HFFc6 (cell line): ENCODE measurements around the gene DYNC1I1. TPM values are rescaled to one million over a fixed set of nuclear protein-coding genes. Genes with fewer than 3 reads are reported as not detected.

Experiments
- DNase-seq: peaks from one replicate; pipeline ENCODE4 v3.0.0-alpha.2; 2018
- H3K27ac Mint-ChIP-seq: 2 replicates; pipeline ENCODE4 v1.8.0; 2020; ENCODE audit warnings: mild to moderate bottlenecking, mixed read lengths
- H3K27me3 Mint-ChIP-seq: 2 replicates; pipeline ENCODE4 v1.8.0; 2021; ENCODE audit warnings: mild to moderate bottlenecking, moderate library complexity, mixed read lengths; ENCODE audit not compliant: insufficient read depth
- H3K36me3 Mint-ChIP-seq: 2 replicates; pipeline ENCODE4 v1.8.0; 2021; ENCODE audit warnings: low read depth, mixed read lengths
- H3K4me1 Mint-ChIP-seq: 2 replicates; pipeline ENCODE4 v1.8.0; 2020; ENCODE audit warnings: low read depth, mixed read lengths
- H3K4me3 Mint-ChIP-seq: 2 replicates; pipeline ENCODE4 v1.8.0; 2020; ENCODE audit warnings: mild to moderate bottlenecking, moderate library complexity, mixed read lengths
- H3K9me3 Mint-ChIP-seq: 2 replicates; pipeline ENCODE4 v1.8.0; 2020; ENCODE audit warnings: mild to moderate bottlenecking, mixed read lengths
- total RNA-seq, 6 experiments: library from RNA; stranded (reverse); fragmentation: NEBNext Ultra II Directional; extraction: Animal tissue kit (Norgen Biotek cat#: 25700); gene quantifications; 2 replicates in 1 of 6; 3 replicates in 5 of 6; pipeline ENCODE4 v1.2.3, GENCODE V29; 2021
- TF ChIP-seq, protein P1 (sequence below): fragments of 200-600 bp; sonication (generic); IDR thresholded peaks from 2 replicates; pipeline ENCODE4 v1.5.0; 2021; ENCODE audit warnings: antibody characterized with exemption, mild to moderate bottlenecking

Gene DYNC1I1
- total RNA-seq, 6 experiments from 2014 or later = 0.08 to 0.34 (median 0.14) TPM; not detected in 1

DNA sequence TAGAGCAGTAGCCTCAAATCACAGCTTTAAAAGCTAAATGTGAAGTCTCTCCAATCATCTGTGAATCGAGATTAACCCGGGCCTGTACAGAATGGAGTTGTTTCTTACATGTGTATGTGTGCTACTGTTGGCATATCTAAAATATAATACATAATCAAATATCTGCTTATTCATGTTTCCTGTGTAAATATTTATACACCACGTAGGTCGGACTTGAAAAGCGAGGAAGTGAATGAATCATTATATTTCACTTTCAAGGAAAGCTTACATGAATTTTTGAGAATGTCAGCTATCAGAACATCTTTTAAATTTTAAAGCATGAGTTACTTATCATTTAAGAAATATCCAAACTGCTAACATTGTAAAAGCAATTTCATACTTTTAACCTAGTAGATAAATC, 316.2 kb downstream of the DYNC1I1 start:
- Mint-ChIP-seq H3K36me3 (no peaks in the 10 kb centered on the region), H3K9me3 (no peaks in the 10 kb centered on the region), H3K4me3 (no peak overlapping the region), H3K27ac (no peak overlapping the region), H3K4me1 (peaks cover 18% of the 10 kb centered on the region), H3K27me3 (no peaks in the 10 kb centered on the region; the same call in 1 of the 2 replicates)
- TF ChIP-seq, protein P1, sequence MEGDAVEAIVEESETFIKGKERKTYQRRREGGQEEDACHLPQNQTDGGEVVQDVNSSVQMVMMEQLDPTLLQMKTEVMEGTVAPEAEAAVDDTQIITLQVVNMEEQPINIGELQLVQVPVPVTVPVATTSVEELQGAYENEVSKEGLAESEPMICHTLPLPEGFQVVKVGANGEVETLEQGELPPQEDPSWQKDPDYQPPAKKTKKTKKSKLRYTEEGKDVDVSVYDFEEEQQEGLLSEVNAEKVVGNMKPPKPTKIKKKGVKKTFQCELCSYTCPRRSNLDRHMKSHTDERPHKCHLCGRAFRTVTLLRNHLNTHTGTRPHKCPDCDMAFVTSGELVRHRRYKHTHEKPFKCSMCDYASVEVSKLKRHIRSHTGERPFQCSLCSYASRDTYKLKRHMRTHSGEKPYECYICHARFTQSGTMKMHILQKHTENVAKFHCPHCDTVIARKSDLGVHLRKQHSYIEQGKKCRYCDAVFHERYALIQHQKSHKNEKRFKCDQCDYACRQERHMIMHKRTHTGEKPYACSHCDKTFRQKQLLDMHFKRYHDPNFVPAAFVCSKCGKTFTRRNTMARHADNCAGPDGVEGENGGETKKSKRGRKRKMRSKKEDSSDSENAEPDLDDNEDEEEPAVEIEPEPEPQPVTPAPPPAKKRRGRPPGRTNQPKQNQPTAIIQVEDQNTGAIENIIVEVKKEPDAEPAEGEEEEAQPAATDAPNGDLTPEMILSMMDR = no peak
- no peak for DNase-seq

DNA sequence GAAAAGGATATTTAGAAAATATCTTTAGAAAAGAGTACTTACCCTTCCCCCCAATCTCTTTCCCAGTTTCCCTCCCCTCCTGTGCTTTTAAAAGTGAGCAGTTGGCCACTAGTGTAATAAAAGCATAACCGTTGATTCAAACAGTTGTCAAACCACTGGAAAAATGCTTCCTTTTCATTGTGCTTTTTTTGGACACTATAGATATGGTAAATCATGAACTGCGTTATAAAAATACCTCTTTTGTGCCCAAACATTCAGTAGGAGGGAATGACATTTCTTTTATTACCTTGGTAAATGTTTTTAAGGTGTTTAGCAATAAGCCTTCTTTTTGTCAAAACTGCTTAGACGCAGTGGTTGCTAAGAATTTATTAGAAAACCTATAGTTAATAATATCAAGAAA, 317.2 kb downstream of the DYNC1I1 start:
- H3K36me3 Mint-ChIP-seq = no peaks in the 10 kb centered on the region
- DNase-seq = no peak
- no peak overlapping the region for H3K27ac Mint-ChIP-seq
- H3K4me3 Mint-ChIP-seq = no peak overlapping the region
- no peaks in the 10 kb centered on the region for H3K9me3 Mint-ChIP-seq
- H3K4me1 Mint-ChIP-seq = peaks cover 22% of the 10 kb centered on the region
- H3K27me3 Mint-ChIP-seq = no peaks in the 10 kb centered on the region; the same call in 1 of the 2 replicates
- TF ChIP-seq, protein P1 = no peak

DNA sequence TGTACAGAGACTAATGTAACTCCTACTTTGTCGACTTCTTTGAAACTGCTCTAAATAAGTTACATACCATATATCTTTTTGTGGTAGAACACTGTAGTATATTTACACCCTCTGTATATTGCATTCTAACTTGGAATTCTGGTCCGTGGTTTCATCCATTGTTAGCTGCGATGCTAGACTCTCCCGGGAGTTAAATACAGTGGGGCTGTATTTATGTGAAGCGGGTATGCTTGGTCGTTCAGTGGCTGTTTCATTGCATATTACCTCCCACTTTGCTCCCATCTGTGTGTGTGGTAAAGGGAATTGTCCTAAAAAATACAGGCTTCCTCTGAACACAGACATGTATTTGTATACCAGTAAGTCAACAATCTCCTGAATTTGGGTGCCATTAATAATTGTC, 318.4 kb downstream of the DYNC1I1 start:
- Mint-ChIP-seq H3K27ac (no peak overlapping the region), H3K4me1 (peaks cover 12% of the 10 kb centered on the region), H3K36me3 (no peaks in the 10 kb centered on the region), H3K27me3 (no peaks in the 10 kb centered on the region; the same call in 1 of the 2 replicates), H3K4me3 (no peak overlapping the region), H3K9me3 (no peaks in the 10 kb centered on the region)
- no peak for DNase-seq
- TF ChIP-seq, protein P1 = no peak

DNA sequence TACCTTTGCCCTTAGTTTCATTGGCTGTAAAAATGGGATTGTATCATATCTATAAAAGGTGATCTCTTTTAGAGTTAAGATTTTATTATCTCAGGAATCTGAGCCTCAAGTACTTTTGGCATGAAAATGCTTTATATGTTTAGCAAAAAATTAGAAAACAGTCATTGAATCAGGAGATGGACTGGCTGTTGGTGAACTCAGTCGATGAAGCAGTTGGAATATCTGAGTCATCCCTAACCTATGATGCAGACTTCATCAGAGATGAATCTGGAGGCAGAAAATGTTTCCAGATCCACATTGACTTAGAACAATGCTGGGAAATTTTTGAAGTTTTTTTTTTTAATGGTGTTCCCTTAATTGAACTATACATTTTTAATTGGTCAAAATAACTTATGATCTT, 321.1 kb downstream of the DYNC1I1 start:
- no peaks in the 10 kb centered on the region for H3K9me3 Mint-ChIP-seq
- TF ChIP-seq, protein P1 = no peak
- H3K27ac Mint-ChIP-seq = no peak overlapping the region
- H3K27me3 Mint-ChIP-seq = no peaks in the 10 kb centered on the region; the same call in 1 of the 2 replicates
- H3K4me1 Mint-ChIP-seq = peaks cover 12% of the 10 kb centered on the region
- H3K36me3 Mint-ChIP-seq = no peaks in the 10 kb centered on the region
- peak; percentile 65 for DNase-seq
- H3K4me3 Mint-ChIP-seq = no peak overlapping the region

DNA sequence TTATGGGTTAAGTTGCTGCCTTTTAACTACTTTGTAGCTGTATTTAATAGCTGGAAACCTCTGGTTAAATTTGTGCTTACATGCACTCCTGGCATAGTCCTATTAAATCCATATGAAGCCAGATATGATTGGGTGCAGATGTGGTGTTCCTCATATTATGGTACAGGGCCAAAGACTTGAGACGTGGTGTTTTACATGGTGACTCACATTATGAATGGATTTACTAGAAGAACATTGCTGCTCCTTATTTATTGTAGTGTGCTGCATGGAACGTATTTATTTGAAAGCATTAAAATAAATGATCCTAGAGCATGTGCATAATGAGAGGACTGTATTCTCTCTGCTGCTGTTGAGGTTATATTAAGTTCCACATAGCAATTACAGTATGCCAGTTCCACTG, 325.5 kb downstream of the DYNC1I1 start:
- Mint-ChIP-seq H3K9me3 (no peaks in the 10 kb centered on the region), H3K36me3 (no peaks in the 10 kb centered on the region), H3K4me3 (no peak overlapping the region), H3K4me1 (peaks cover 12% of the 10 kb centered on the region), H3K27me3 (no peaks in the 10 kb centered on the region; the same call in 1 of the 2 replicates), H3K27ac (no peak overlapping the region)
- TF ChIP-seq, protein P1 = no peak
- DNase-seq = no peak

DNA sequence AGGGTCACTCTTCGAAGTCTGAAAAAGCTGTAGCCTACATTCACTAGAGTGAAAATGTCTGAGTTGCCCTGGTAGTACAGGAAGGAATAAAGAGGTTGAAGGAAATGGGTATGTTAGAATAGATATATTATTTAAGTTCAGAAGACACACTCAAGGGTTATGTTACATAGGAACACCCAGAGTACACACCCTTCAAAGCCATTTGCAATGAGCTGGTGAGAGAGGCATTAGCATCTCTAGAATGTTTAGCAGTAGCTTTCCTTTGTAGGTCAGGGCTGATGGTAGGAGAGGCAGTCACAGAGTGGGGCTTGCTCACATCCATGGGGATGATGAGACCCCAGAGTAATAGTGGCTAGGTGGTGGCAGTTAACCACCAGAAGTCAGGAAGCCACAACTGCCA, 328.4 kb downstream of the DYNC1I1 start:
- no peaks in the 10 kb centered on the region; the same call in 1 of the 2 replicates for H3K27me3 Mint-ChIP-seq
- H3K4me3 Mint-ChIP-seq = no peak overlapping the region
- TF ChIP-seq, protein P1 = no peak
- H3K36me3 Mint-ChIP-seq = no peaks in the 10 kb centered on the region
- no peaks in the 10 kb centered on the region for H3K4me1 Mint-ChIP-seq
- H3K9me3 Mint-ChIP-seq = no peaks in the 10 kb centered on the region
- H3K27ac Mint-ChIP-seq = no peak overlapping the region
- no peak for DNase-seq
